HUES6 (cell line): ENCODE measurements around the gene NAV3.
"Not testable (repeated sequence)": the region's sequence is repeated elsewhere in the genome, so short reads cannot be mapped to it uniquely, and the experiment has no call there.

Source experiments
- H3K27ac ChIP-seq: 2 replicates; pipeline ENCODE4 v1.7.0; 2013; ENCODE audit warnings: low read depth, mild to moderate bottlenecking, low read length, inconsistent platforms
- H3K27me3 ChIP-seq: 2 replicates; pipeline ENCODE4 v1.6.1; 2013; ENCODE audit warnings: low read length; ENCODE audit not compliant: control insufficient read depth, insufficient read depth
- H3K36me3 ChIP-seq: 2 replicates; pipeline ENCODE4 v1.6.1; 2013; ENCODE audit warnings: low read length; ENCODE audit not compliant: control insufficient read depth, insufficient read depth
- H3K4me1 ChIP-seq: 2 replicates; pipeline ENCODE4 v1.6.1; 2013; ENCODE audit warnings: low read length; ENCODE audit not compliant: control insufficient read depth, insufficient read depth
- H3K4me3 ChIP-seq: 2 replicates; pipeline ENCODE4 v1.5.1; 2013; ENCODE audit warnings: low read depth, low read length
- H3K9ac ChIP-seq: one replicate; pipeline ENCODE4 v1.6.1; 2013; ENCODE audit warnings: mild to moderate bottlenecking, low read length
- H3K9me3 ChIP-seq: 2 replicates; pipeline ENCODE4 v1.6.1; 2013; ENCODE audit warnings: low read depth, low read length; ENCODE audit not compliant: control insufficient read depth, insufficient read depth

NAV3 gene

DNA sequence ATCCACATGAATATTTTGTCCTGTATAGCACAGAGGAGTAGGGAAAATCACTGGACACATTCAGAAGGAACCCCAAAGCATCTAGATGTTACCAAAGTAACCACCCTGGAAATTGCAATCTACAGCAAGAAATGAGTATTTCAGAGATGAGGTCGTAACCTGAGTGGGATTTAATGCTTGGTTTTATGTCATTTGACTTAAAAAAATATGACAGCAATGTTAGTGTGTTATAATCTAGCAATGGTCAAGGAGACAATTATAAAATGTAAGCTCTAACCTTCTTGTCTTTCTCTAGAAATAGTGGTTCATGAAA lies 256.6 kb downstream of the NAV3 start:
- H3K27ac ChIP-seq = no peak overlapping the region
- no peaks in the 10 kb centered on the region for H3K36me3 ChIP-seq
- no peaks in the 10 kb centered on the region for H3K27me3 ChIP-seq
- H3K4me3 ChIP-seq = no peak overlapping the region
- no peaks in the 10 kb centered on the region for H3K4me1 ChIP-seq
- no peak overlapping the region for H3K9ac ChIP-seq
- H3K9me3 ChIP-seq = no peaks in the 10 kb centered on the region

DNA sequence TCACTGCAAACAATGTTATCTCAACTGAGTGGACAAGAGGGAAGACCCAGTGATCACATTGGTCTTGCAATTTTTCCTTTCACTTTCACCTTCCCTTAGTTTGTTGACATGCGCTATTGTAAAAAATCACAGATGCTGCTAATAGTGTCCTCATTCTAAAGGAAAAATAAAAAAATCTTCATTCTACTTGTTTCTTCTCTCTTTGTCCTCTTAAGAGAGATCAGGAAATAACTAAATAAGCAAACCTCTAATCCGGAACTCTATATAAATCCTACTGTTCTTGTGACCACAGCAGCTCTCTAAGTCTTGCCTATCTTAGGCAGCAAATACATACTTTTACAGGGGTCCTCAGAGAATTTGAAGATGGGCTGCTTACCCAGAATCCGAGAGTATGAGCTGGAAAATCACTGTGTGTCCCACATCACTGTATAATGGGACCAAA lies 257.7 kb downstream of the NAV3 start:
- no peak overlapping the region for H3K9ac ChIP-seq

DNA sequence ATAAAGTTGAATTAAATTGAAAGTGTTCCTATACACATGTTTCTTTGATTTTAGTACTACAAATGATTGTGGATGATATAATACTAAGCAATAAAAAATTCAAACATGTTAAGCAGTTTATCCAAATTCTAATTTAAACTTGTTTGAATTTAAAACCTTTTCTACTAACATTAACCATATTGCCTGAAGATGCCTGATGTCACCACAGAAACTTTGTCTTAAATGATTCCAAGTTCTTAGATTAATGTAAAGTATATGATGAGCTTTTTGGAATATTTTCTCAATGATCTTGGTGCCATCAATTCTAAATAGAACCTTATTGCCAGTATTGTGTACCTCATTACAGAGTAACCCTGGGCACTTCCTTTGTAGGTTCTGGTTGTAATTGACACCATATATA lies 259.6 kb downstream of the NAV3 start:
- Histone ChIP-seq H3K9ac (no peak overlapping the region), H3K9me3 (no peaks in the 10 kb centered on the region), H3K27me3 (no peaks in the 10 kb centered on the region), H3K4me1 (no peaks in the 10 kb centered on the region), H3K36me3 (no peaks in the 10 kb centered on the region), H3K4me3 (no peak overlapping the region), H3K27ac (no peak overlapping the region)

More for the DNA sequence above, 257.7 kb downstream of the NAV3 start:
- no peak overlapping the region for H3K27ac ChIP-seq
- no peaks in the 10 kb centered on the region for H3K36me3 ChIP-seq
- H3K4me3 ChIP-seq = no peak overlapping the region
- no peaks in the 10 kb centered on the region for H3K27me3 ChIP-seq
- no peaks in the 10 kb centered on the region for H3K9me3 ChIP-seq
- H3K4me1 ChIP-seq = no peaks in the 10 kb centered on the region

DNA sequence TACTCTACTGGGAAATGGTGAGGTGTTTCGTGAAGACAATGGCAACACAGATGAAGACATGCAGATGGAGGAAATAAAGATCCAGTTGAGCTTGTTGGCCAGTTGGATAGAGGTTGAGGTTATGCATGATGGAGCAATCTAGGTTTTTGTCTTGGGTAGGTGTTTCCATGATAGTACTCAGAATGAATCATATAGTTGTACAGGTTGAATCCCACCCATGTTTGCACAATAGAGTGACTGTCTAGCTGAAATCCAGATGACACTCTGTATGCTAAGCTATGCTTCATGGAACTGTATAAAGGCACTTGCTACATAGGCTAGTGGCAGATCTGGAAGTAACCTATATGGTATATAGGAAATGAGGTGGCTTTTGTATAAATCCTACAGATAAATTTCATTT lies 264.9 kb downstream of the NAV3 start:
- Histone ChIP-seq H3K36me3 (no peaks in the 10 kb centered on the region), H3K27me3 (no peaks in the 10 kb centered on the region), H3K4me1 (no peaks in the 10 kb centered on the region), H3K9me3 (no peaks in the 10 kb centered on the region), H3K27ac (no peak overlapping the region), H3K4me3 (no peak overlapping the region), H3K9ac (no peak overlapping the region)

DNA sequence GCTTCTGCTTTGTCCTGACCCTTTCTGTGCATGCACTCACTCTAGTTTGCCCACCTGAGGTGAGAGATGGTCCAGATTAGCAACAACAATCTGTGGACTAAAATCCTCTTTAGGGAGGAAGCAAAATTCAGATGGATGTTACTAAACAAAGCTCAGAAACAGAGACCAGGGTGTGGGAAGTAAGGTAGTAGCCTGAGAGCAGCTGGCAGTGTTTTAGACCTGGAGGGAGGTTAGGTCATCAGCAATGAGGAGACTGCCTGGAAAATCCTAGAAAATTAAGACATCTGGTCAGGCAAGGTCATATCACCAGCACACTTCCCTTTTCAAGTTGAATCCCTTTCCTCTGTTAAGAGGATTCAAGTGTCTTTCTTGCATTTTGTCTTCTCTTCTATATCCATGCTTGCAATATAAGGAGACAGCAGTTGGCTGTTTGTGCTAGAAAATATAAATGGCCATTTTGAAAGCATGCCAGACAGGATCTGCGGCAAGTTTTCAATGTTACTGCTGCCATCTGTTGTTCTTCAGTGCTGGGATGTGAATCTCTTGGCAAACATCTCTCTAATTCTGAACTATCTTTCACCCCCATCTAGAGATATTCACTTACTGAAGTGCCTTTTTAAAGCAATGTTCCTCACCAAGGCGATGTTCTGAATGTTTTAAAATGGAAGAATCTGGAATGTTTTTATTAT lies 266.4 kb downstream of the NAV3 start:
- no peaks in the 10 kb centered on the region for H3K27me3 ChIP-seq
- H3K4me3 ChIP-seq = no peak overlapping the region
- H3K9ac ChIP-seq = no peak overlapping the region
- no peaks in the 10 kb centered on the region for H3K9me3 ChIP-seq
- H3K27ac ChIP-seq = no peak overlapping the region
- H3K4me1 ChIP-seq = no peaks in the 10 kb centered on the region
- no peaks in the 10 kb centered on the region for H3K36me3 ChIP-seq

DNA sequence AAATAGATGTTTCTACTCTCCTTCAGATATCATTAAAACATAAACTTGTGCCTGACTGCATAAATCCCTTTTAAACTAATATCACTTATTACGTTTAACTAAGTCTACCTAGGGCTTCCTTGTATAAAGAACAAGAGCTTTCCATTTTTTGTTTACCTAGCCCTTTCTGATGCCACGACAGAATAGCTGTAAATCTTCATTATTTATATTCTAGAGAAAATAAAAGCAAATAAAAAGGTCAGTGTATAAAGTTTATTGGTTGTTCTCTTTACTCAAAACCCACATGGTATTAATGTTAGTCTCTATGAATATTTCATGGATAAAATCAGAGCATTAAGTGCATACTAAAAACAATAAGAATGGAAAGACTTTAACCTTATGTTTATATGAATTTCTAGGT lies 269.1 kb downstream of the NAV3 start:
- Histone ChIP-seq H3K27ac (no peak overlapping the region), H3K36me3 (no peaks in the 10 kb centered on the region), H3K4me1 (no peaks in the 10 kb centered on the region), H3K9me3 (no peaks in the 10 kb centered on the region), H3K9ac (no peak overlapping the region), H3K4me3 (no peak overlapping the region), H3K27me3 (no peaks in the 10 kb centered on the region)

DNA sequence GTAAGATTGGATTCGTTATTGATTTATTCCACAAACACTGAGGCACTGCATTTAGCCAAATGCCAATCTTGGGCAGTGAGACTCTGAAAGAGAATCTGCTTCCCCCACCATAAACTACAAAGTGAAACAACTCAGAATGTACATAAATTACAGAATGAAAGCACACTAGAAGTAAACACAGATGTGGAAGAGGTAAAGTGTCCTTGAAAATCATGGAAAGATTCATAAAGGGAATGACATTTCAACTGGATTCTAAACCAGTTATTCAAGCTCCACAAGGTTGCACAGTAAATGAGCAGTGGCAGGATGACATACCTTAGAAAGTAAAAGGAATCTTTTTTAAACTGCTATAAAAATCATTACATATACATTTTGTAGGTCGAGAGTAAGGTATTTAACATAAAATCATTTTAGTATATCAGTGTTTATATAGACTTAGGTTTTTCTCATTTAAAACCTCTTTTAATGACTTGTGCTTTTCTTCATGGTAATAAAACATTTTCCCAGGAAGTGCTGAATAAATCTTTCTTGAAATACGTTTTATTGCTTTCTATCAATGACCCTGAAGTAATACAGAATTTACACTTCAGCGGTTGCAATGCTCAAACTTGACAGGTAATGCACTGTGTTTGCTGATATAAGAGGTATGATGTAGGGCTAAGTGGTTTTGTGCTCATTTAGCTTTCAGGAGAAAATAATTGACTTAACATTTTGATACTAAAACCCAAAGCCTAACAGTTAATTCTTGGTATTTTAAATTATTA lies 270.6 kb downstream of the NAV3 start:
- Histone ChIP-seq H3K9me3 (no peaks in the 10 kb centered on the region), H3K27me3 (no peaks in the 10 kb centered on the region), H3K4me3 (no peak overlapping the region), H3K4me1 (no peaks in the 10 kb centered on the region), H3K9ac (no peak overlapping the region), H3K36me3 (no peaks in the 10 kb centered on the region), H3K27ac (no peak overlapping the region)

DNA sequence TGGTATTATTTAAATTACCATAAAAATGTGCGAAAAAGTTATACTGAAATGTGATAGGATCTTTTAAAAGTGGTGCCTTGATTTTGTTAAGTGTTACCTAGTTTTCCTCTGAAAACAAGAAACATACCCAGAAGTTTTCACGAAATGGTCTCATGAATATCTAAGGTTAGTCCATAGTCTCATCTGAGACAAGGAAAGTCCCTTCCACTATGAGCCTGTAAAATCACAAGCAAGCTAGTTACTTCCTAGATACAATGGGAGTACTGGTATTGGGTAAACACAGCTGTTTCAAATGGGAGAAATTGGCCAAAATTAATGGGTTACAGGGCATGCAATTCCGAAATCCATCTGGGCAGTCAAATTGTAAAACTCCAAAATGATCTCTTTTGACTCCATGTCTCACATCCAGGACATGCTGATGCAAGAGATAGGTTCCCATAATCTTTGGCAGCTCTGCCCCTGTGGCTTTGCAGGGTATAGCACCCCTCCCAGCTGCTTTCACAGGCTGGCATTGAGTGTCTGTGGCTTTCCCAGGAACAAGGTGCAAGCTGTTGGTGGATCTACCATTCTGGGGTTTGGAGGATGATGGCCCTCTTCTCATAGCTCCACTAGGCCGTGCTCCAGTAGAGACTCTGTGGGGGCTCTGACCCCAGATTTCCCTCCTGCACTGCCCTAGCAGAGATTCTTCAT lies 271.4 kb downstream of the NAV3 start:
- Histone ChIP-seq H3K4me1 (no peaks in the 10 kb centered on the region), H3K27ac (no peak overlapping the region), H3K4me3 (no peak overlapping the region), H3K9me3 (no peaks in the 10 kb centered on the region), H3K27me3 (no peaks in the 10 kb centered on the region), H3K36me3 (no peaks in the 10 kb centered on the region), H3K9ac (no peak overlapping the region)

DNA sequence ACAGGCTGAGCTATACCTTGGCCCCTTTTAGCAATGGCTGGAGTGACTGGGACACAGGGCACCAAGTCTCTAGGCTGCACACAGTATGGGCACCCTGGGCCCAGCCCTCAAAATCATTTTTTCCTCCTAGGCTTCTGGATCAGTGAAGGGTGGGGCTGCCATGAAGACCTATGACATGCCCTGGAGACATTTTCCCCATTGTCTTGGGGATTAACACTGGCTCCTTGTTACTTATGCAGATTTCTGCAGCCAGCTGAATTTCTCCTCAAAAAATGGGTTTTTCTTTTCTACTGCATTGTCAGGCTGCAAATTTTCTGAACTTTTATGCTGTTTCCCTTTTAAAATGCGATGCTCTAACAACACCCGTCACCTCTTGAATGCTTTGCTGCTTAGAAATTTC lies 272.1 kb downstream of the NAV3 start:
- not testable (repeated sequence) for H3K27me3 ChIP-seq, H3K36me3 ChIP-seq, H3K27ac ChIP-seq, H3K4me3 ChIP-seq, H3K4me1 ChIP-seq, H3K9ac ChIP-seq, H3K9me3 ChIP-seq

DNA sequence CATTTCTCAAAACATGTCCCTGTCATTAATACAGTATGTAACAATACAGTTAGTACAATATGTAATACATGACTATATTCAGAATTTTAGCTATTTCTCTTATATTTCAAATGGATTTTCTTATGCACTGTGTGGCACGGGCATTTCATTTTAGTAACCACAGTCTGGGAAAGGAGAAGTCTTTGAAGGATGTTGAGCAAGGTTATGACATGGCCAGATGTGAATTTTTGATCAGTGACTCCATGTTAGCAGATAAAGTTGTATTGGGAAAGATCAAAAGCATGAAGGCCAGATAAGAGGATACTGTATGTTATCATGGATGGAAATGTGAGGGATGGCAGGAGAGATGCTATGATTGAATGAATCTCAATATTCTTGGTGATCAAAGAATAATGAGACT lies 285.2 kb downstream of the NAV3 start:
- H3K9me3 ChIP-seq = peaks cover 21% of the 10 kb centered on the region
- no peak overlapping the region for H3K9ac ChIP-seq
- H3K4me3 ChIP-seq = no peak overlapping the region
- no peak overlapping the region for H3K27ac ChIP-seq
- H3K36me3 ChIP-seq = no peaks in the 10 kb centered on the region
- H3K27me3 ChIP-seq = no peaks in the 10 kb centered on the region
- H3K4me1 ChIP-seq = no peaks in the 10 kb centered on the region

DNA sequence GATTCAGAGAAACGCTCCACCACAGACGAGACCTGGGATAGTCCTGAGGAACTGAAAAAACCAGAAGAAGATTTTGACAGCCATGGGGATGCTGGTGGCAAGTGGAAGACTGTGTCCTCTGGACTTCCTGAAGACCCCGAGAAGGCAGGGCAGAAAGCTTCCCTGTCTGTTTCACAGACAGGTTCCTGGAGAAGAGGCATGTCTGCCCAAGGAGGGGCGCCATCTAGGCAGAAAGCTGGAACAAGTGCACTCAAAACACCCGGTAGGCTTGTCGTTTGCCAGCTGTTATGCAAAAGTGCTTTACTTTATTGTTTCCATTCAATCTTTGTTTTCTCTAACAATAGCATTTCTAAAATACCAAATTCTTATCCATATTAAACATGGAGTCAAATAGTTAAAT lies 287.3 kb downstream of the NAV3 start:
- no peaks in the 10 kb centered on the region for H3K4me1 ChIP-seq
- no peak overlapping the region for H3K4me3 ChIP-seq
- H3K9ac ChIP-seq = no peak overlapping the region
- no peaks in the 10 kb centered on the region for H3K36me3 ChIP-seq
- H3K27ac ChIP-seq = no peak overlapping the region
- H3K9me3 ChIP-seq = peaks cover 15% of the 10 kb centered on the region
- H3K27me3 ChIP-seq = no peaks in the 10 kb centered on the region
